DMS53 treated with DMSO at 0.1 percent for 48 hours (cell line): ENCODE measurements around the gene SPOCD1.

ENCODE experiments used
- DNase-seq: peaks from one replicate; lab custom pipeline; 2025; ENCODE audit not compliant: unreplicated experiment; lab: John Stamatoyannopoulos, UW

SPOCD1 gene

GRCh38 chr1:31815752-31816500 lies at the start of gene SPOCD1:
Gene SPOCD1 (minus strand): TSS chr1:31816022. CDS start chr1:31815333, 689 bp downstream.
- DNase-seq, result peak; percentile 50

GRCh38 chr1:31862071-31862470 lies 46.2 kb upstream of the SPOCD1 start:
- DNase-seq, result no peak

- no peak for DNase-seq
Observed at GRCh38 chr1:31861346-31861745, 45.5 kb upstream of the SPOCD1 start.

- DNase-seq, result no peak
Observed at GRCh38 chr1:31860581-31860980, 44.8 kb upstream of the SPOCD1 start.

- DNase-seq, result no peak
Observed at GRCh38 chr1:31859719-31860118, 43.9 kb upstream of the SPOCD1 start.

- no peak for DNase-seq
Observed at GRCh38 chr1:31859044-31859443, 43.2 kb upstream of the SPOCD1 start.

- no peak for DNase-seq
Observed at GRCh38 chr1:31857863-31858262, 42.0 kb upstream of the SPOCD1 start.

GRCh38 chr1:31856140-31856539 lies 40.3 kb upstream of the SPOCD1 start:
- DNase-seq, result no peak

GRCh38 chr1:31855038-31855845 lies 39.4 kb upstream of the SPOCD1 start:
- DNase-seq, result peak; percentile 42

GRCh38 chr1:31849653-31850052 lies 33.8 kb upstream of the SPOCD1 start:
- no peak for DNase-seq

GRCh38 chr1:31848381-31848897 lies 32.6 kb upstream of the SPOCD1 start:
- no peak for DNase-seq

GRCh38 chr1:31846484-31846883 lies 30.7 kb upstream of the SPOCD1 start:
- no peak for DNase-seq

GRCh38 chr1:31843506-31843905 lies 27.7 kb upstream of the SPOCD1 start:
- DNase-seq, result peak; percentile 41

GRCh38 chr1:31839662-31840343 lies 24.0 kb upstream of the SPOCD1 start:
- no peak for DNase-seq

- no peak for DNase-seq
Observed at GRCh38 chr1:31837451-31838158, 21.8 kb upstream of the SPOCD1 start.

- no peak for DNase-seq
Observed at GRCh38 chr1:31836638-31837037, 20.8 kb upstream of the SPOCD1 start.

GRCh38 chr1:31835415-31835814 lies 19.6 kb upstream of the SPOCD1 start:
- DNase-seq, result no peak

- no peak for DNase-seq
Observed at GRCh38 chr1:31834501-31834900, 18.7 kb upstream of the SPOCD1 start.

- DNase-seq, result no peak
Observed at GRCh38 chr1:31831397-31832378, 15.9 kb upstream of the SPOCD1 start.

GRCh38 chr1:31830511-31830910 lies 14.7 kb upstream of the SPOCD1 start:
- peak; percentile 88 for DNase-seq
